H9 (cell line): ENCODE data around the gene DCPS. TPM values are rescaled to one million over a fixed set of nuclear protein-coding genes. Genes with fewer than 3 reads are reported as not detected.
"Not testable (repeated sequence)": the region's sequence is repeated elsewhere in the genome, so short reads cannot be mapped to it uniquely, and the experiment has no call there.

ENCODE experiments used
- DNase-seq: peaks from one replicate; pipeline ENCODE4 v3.0.0-alpha.2; 2017
- H2AFZ ChIP-seq: one replicate; pipeline ENCODE4 v1.6.1; 2013; ENCODE audit warnings: mild to moderate bottlenecking, low read length, control low read depth, moderate library complexity
- H2AK5ac ChIP-seq: 2 replicates; pipeline ENCODE4 v1.6.1; 2013; ENCODE audit warnings: low read length, control low read depth, mixed read lengths; ENCODE audit not compliant: insufficient read length
- H2BK120ac ChIP-seq: one replicate; pipeline ENCODE4 v1.6.1; 2013; ENCODE audit warnings: low read depth, mild to moderate bottlenecking, low read length, control low read depth, inconsistent platforms; ENCODE audit not compliant: poor library complexity, severe bottlenecking
- H2BK12ac ChIP-seq: 2 replicates; pipeline ENCODE4 v1.6.1; 2013; ENCODE audit warnings: low read length, control low read depth, mixed read lengths, low read depth; ENCODE audit not compliant: insufficient read length
- H2BK15ac ChIP-seq: 2 replicates; pipeline ENCODE4 v1.6.1; 2013; ENCODE audit warnings: low read depth, low read length, control low read depth
- H2BK20ac ChIP-seq: one replicate; pipeline ENCODE4 v1.6.1; 2013; ENCODE audit warnings: low read depth, mild to moderate bottlenecking, low read length, control low read depth, inconsistent platforms; ENCODE audit not compliant: poor library complexity, severe bottlenecking
- H2BK5ac ChIP-seq: 2 replicates; pipeline ENCODE4 v1.6.1; 2013; ENCODE audit warnings: low read length, control low read depth, mixed read lengths; ENCODE audit not compliant: insufficient read length
- H3K14ac ChIP-seq: 2 replicates; pipeline ENCODE4 v1.6.1; 2013; ENCODE audit warnings: low read length, control low read depth; ENCODE audit not compliant: insufficient read depth
- H3K18ac ChIP-seq: 2 replicates; pipeline ENCODE4 v1.6.1; 2013; ENCODE audit warnings: low read depth, mild to moderate bottlenecking, mixed read lengths, low read length, control low read depth; ENCODE audit not compliant: insufficient read length
- H3K23ac ChIP-seq: 2 replicates; pipeline ENCODE4 v1.6.1; 2013; ENCODE audit warnings: low read length, control low read depth, mixed read lengths, low read depth; ENCODE audit not compliant: insufficient read length
- H3K23me2 ChIP-seq: 2 replicates; pipeline ENCODE4 v1.6.1; 2013; ENCODE audit warnings: low read depth, mild to moderate bottlenecking, mixed read lengths, low read length, control low read depth; ENCODE audit not compliant: insufficient read length, poor library complexity, severe bottlenecking
- H3K27ac ChIP-seq: 2 replicates; pipeline ENCODE4 v1.5.1; 2013; ENCODE audit warnings: low read length, control low read depth, mixed read lengths, low read depth; ENCODE audit not compliant: insufficient read length
- H3K27me3 ChIP-seq: 2 replicates; pipeline ENCODE4 v1.6.1; 2013; ENCODE audit warnings: low read length, control low read depth, inconsistent platforms; ENCODE audit not compliant: insufficient read depth
- H3K4ac ChIP-seq: 2 replicates; pipeline ENCODE4 v1.6.1; 2013; ENCODE audit warnings: low read depth, mild to moderate bottlenecking, control low read depth, inconsistent platforms, low read length, moderate library complexity
- H3K4me1 ChIP-seq: 2 replicates; pipeline ENCODE4 v1.6.1; 2013; ENCODE audit warnings: low read length, control low read depth, inconsistent platforms; ENCODE audit not compliant: insufficient read depth
- H3K4me2 ChIP-seq: 2 replicates; pipeline ENCODE4 v1.6.1; 2013; ENCODE audit warnings: low read length, control low read depth, mixed read lengths; ENCODE audit not compliant: insufficient read length, insufficient read depth
- H3K56ac ChIP-seq: 2 replicates; pipeline ENCODE4 v1.6.1; 2013; ENCODE audit warnings: low read depth, mild to moderate bottlenecking, mixed read lengths, low read length, control low read depth; ENCODE audit not compliant: insufficient read length
- H3K79me1 ChIP-seq: 2 replicates; pipeline ENCODE4 v1.6.1; 2013; ENCODE audit warnings: low read depth, mild to moderate bottlenecking, moderate library complexity, low read length, control low read depth, inconsistent platforms; ENCODE audit not compliant: insufficient read depth, poor library complexity, severe bottlenecking
- H3K79me2 ChIP-seq: 2 replicates; pipeline ENCODE4 v1.6.1; 2013; ENCODE audit warnings: low read length, control low read depth, inconsistent platforms; ENCODE audit not compliant: insufficient read depth
- H3K9ac ChIP-seq: 2 replicates; pipeline ENCODE4 v1.6.1; 2013; ENCODE audit warnings: low read length, control low read depth, mixed read lengths; ENCODE audit not compliant: insufficient read length; ENCODE audit errors: extremely low read depth
- H3K9me3 ChIP-seq: one replicate; pipeline ENCODE4 v1.6.1; 2013; ENCODE audit warnings: low read depth, low read length, inconsistent platforms; ENCODE audit not compliant: control insufficient read depth
- H3T11ph ChIP-seq: one replicate; pipeline ENCODE4 v1.6.1; 2013; ENCODE audit warnings: mild to moderate bottlenecking, low read length, control low read depth, inconsistent platforms
- H4K20me1 ChIP-seq: one replicate; pipeline ENCODE4 v1.6.1; 2013; ENCODE audit not compliant: control insufficient read depth, insufficient read length, insufficient read depth
- H4K5ac ChIP-seq: 2 replicates; pipeline ENCODE4 v1.6.1; 2013; ENCODE audit warnings: low read depth, mild to moderate bottlenecking, mixed read lengths, low read length, control low read depth; ENCODE audit not compliant: insufficient read length
- H4K8ac ChIP-seq: replicated peaks from 2 replicates; pipeline ENCODE4 v1.6.1; 2013; ENCODE audit warnings: low read length, control low read depth, mixed read lengths, low read depth; ENCODE audit not compliant: insufficient read length
- H4K91ac ChIP-seq: 2 replicates; pipeline ENCODE4 v1.6.1; 2013; ENCODE audit warnings: low read depth, mild to moderate bottlenecking, moderate library complexity, mixed read lengths, low read length, control low read depth; ENCODE audit not compliant: insufficient read length
- H3K27ac Mint-ChIP-seq, 3 experiments: 2 replicates in 2 of 3; 3 replicates in 1 of 3; pipeline ENCODE4 v1.8.0; 2020 to 2021; ENCODE audit warnings: mixed read lengths in 3 of 3, mild to moderate bottlenecking in 1 of 3, moderate library complexity in 1 of 3
- H3K27me3 Mint-ChIP-seq: 2 replicates; pipeline ENCODE4 v1.8.0; 2021; ENCODE audit warnings: low read depth, mild to moderate bottlenecking, moderate library complexity, mixed read lengths
- H3K36me3 Mint-ChIP-seq, 3 experiments: 2 replicates in 2 of 3; 3 replicates in 1 of 3; pipeline ENCODE4 v1.8.0; 2020 to 2021; ENCODE audit warnings: low read depth in 3 of 3, mixed read lengths in 3 of 3; ENCODE audit not compliant: insufficient read depth in 1 of 3
- H3K4me1 Mint-ChIP-seq, 2 experiments: 2 replicates each; pipeline ENCODE4 v1.8.0; 2020; ENCODE audit warnings: mixed read lengths in 2 of 2
- H3K4me3 Mint-ChIP-seq, 2 experiments: 2 replicates in 1 of 2; 3 replicates in 1 of 2; pipeline ENCODE4 v1.8.0; 2020 to 2021; ENCODE audit warnings: mild to moderate bottlenecking in 2 of 2, mixed read lengths in 2 of 2, moderate library complexity in 1 of 2
- H3K9me3 Mint-ChIP-seq, 2 experiments: 2 replicates in 1 of 2; 3 replicates in 1 of 2; pipeline ENCODE4 v1.8.0; 2020; ENCODE audit warnings: mild to moderate bottlenecking in 2 of 2, mixed read lengths in 2 of 2, moderate library complexity in 1 of 2
- CTCF ChIP-seq: fragments of 200-600 bp; sonication (generic); conservative IDR thresholded peaks from 3 replicates; pipeline ENCODE4 v1.8.0; 2021; ENCODE audit warnings: antibody characterized with exemption, mild to moderate bottlenecking
- WGBS: extraction: QIAGEN DNeasy Blood & Tissue Kit; methylation state at CpG from one replicate; pipeline ENCODE4 v1.1.7; 2013; ENCODE audit warnings: missing lambda C conversion rate, low lambda C conversion rate, mixed read lengths; ENCODE audit not compliant: insufficient read length; ENCODE audit errors: extremely low coverage; 5-methylcytosine and 5-hydroxymethylcytosine counted together
- total RNA-seq: library from RNA; stranded (reverse); gene quantifications from 2 replicates; pipeline ENCODE4 v1.2.1, GENCODE V29; 2021

DCPS gene
- total RNA-seq, 1 experiment from 2014 or later, result 27.7 TPM

- Histone ChIP-seq H2BK20ac (no peak overlapping the region), H3K4ac (no peak overlapping the region), H3K23me2 (peaks cover 5% of the 10 kb centered on the region), H2AK5ac (no peak overlapping the region), H3K4me1 (peaks cover 3% of the 10 kb centered on the region; the same call in 1 of the 2 replicates), H3T11ph (no peak overlapping the region), H2BK15ac (no peak overlapping the region), H3K9ac (no peak overlapping the region), H3K23ac (no peak overlapping the region), H4K91ac (no peak overlapping the region), H3K56ac (no peak overlapping the region), H2BK120ac (no peak overlapping the region), H2AFZ (no peak overlapping the region), H2BK5ac (no peak overlapping the region), H3K14ac (no peak overlapping the region), H3K79me2 (no peaks in the 10 kb centered on the region), H4K20me1 (no peaks in the 10 kb centered on the region), H4K5ac (no peak overlapping the region), H2BK12ac (no peak overlapping the region), H3K9me3 (no peaks in the 10 kb centered on the region), H3K4me2 (no peak overlapping the region), H3K27me3 (no peaks in the 10 kb centered on the region), H3K18ac (no peak overlapping the region), H3K27ac (no peak overlapping the region), H4K8ac (no peak overlapping the region), H3K79me1 (no peaks in the 10 kb centered on the region)
- Mint-ChIP-seq H3K27me3 (no peaks in the 10 kb centered on the region), H3K9me3 (no peaks in the 10 kb centered on the region), H3K27ac (no peak overlapping the region), H3K36me3 (peaks cover 16 to 34% (median 31%) of the 10 kb centered on the region in 3 experiments; a peak in 6 of 7 replicates), H3K4me3 (no peak overlapping the region), H3K4me1 (peaks cover 9 to 14% of the 10 kb centered on the region in 2 experiments)
- no peak for DNase-seq
- TF ChIP-seq CTCF, result no peak
- WGBS, result no CpG with 5 or more reads among the region's 4 CpGs
Observed at GRCh38 chr11:126308271-126308671, 4.4 kb downstream of the DCPS start.

- Mint-ChIP-seq H3K36me3 (peaks cover 16 to 34% (median 28%) of the 10 kb centered on the region in 3 experiments; a peak in 6 of 7 replicates), H3K4me1 (peaks cover 7 to 12% of the 10 kb centered on the region in 2 experiments)
- H3K4me3 Mint-ChIP-seq, H4K20me1 ChIP-seq, H3K79me1 ChIP-seq, H4K8ac ChIP-seq, H3K23ac ChIP-seq, H3K27ac Mint-ChIP-seq, H3K18ac ChIP-seq, H2BK20ac ChIP-seq, H3K4ac ChIP-seq, H3K9ac ChIP-seq, H3K9me3 Mint-ChIP-seq, H3K14ac ChIP-seq, H3K23me2 ChIP-seq, H3K27me3 ChIP-seq, H3K79me2 ChIP-seq, H2BK5ac ChIP-seq, H3T11ph ChIP-seq, H3K27ac ChIP-seq, H3K56ac ChIP-seq, H2BK12ac ChIP-seq, H4K91ac ChIP-seq, H3K9me3 ChIP-seq, H3K27me3 Mint-ChIP-seq, H2BK15ac ChIP-seq, H2AK5ac ChIP-seq, H2BK120ac ChIP-seq, H3K4me2 ChIP-seq, H4K5ac ChIP-seq, H2AFZ ChIP-seq, H3K4me1 ChIP-seq, DNase-seq: not testable (repeated sequence)
- no CpG with 5 or more reads among the region's 4 CpGs for whole genome bisulfite sequencing
Observed at GRCh38 chr11:126308771-126309170, 4.9 kb downstream of the DCPS start.
